SK-N-SH (cell line): ENCODE measurements around the gene HMG20A.

Source experiments
- CHD2 ChIP-seq: fragments of 150-350 bp; IDR thresholded peaks from 2 replicates; pipeline ENCODE4 v1.6.1; 2018; ENCODE audit warnings: low read length; ENCODE audit not compliant: partially characterized antibody
- CTCF ChIP-seq: fragments of 200-600 bp; sonication (generic); IDR thresholded peaks from 2 replicates; pipeline ENCODE4 v1.6.1; 2017; ENCODE audit warnings: antibody characterized with exemption, mild to moderate bottlenecking, moderate library complexity

GRCh38 chr15:77436822-77437221 is 16.1 kb downstream of the HMG20A start:
- no peak for TF ChIP-seq CHD2
- TF ChIP-seq CTCF = no peak
